Measurements from ENCODE around the gene TNPO3. TPM values are rescaled to one million over a fixed set of nuclear protein-coding genes. Genes with fewer than 3 reads are reported as not detected.

The TNPO3 gene
- total RNA-seq, 2 experiments from 2014 or later = 17.1 to 18.7 TPM

- Mint-ChIP-seq H3K27ac (no peak overlapping the region), H3K9me3 (no peaks in the 10 kb centered on the region), H3K4me1 (ENCODE audit: low read depth) (peaks cover 65% of the 10 kb centered on the region), H3K4me3 (no peak overlapping the region), H3K27me3 (no peaks in the 10 kb centered on the region), H3K36me3 (ENCODE audit: low read depth) (peaks cover 93% of the 10 kb centered on the region)
- Histone ChIP-seq H3K36me3 (ENCODE audit: insufficient read depth, low read length) (peaks cover 54% of the 10 kb centered on the region), H3K27me3 (ENCODE audit: control insufficient read depth in 1 of 2, insufficient read depth in 2 of 2, low read length in 2 of 2) (no peaks in the 10 kb centered on the region), H3K4me1 (ENCODE audit: insufficient read depth, low read length) (peaks cover 7% of the 10 kb centered on the region), H3K27ac (ENCODE audit: low read depth in 1 of 2, low read length in 2 of 2) (no peak overlapping the region), H3K9me3 (ENCODE audit: control insufficient read depth in 1 of 2, insufficient read depth in 1 of 2, low read length in 2 of 2) (no peaks in the 10 kb centered on the region), H3K4me3 (ENCODE audit: low read length) (no peak overlapping the region)
- ChIA-PET POLR2A (no interaction called here), CTCF (no interaction called here)
- TF ChIP-seq, protein P1, sequence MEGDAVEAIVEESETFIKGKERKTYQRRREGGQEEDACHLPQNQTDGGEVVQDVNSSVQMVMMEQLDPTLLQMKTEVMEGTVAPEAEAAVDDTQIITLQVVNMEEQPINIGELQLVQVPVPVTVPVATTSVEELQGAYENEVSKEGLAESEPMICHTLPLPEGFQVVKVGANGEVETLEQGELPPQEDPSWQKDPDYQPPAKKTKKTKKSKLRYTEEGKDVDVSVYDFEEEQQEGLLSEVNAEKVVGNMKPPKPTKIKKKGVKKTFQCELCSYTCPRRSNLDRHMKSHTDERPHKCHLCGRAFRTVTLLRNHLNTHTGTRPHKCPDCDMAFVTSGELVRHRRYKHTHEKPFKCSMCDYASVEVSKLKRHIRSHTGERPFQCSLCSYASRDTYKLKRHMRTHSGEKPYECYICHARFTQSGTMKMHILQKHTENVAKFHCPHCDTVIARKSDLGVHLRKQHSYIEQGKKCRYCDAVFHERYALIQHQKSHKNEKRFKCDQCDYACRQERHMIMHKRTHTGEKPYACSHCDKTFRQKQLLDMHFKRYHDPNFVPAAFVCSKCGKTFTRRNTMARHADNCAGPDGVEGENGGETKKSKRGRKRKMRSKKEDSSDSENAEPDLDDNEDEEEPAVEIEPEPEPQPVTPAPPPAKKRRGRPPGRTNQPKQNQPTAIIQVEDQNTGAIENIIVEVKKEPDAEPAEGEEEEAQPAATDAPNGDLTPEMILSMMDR (IDR thresholded peaks at IDR 0.05) = no peak
- intact Hi-C loops (cut with DNase I, micrococcal nuclease) = no loop called here
- ATAC-seq (ENCODE audit: poor library complexity) = no peak
- DNase-seq = no peak
These were observed 17.3 kb downstream of the TNPO3 start for GRCh38 chr7:129037585-129037984.

DNA sequence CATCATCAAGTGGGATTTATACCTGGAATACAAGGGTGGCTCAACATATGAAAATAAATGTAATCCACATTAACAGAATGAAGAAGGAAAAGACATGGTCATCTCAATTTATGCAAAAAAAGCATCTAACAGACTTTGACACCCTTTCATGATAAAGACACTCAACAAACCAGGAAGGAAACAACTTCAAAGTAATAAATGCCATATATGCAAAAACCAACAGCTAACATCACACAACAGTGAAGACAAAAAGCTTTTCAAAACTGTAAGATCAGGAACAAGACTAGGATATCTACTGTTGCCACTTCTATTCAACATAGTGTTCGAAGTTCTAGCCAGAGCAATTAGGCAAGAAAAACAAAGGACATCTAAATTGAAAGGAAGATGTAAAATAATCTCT lies 22.9 kb downstream of the TNPO3 start:
- ATAC-seq (ENCODE audit: poor library complexity) (no peak), DNase-seq (no peak)
- Histone ChIP-seq H3K27me3 (ENCODE audit: control insufficient read depth in 1 of 2, insufficient read depth in 2 of 2, low read length in 2 of 2) (no peaks in the 10 kb centered on the region), H3K9me3 (ENCODE audit: control insufficient read depth in 1 of 2, insufficient read depth in 1 of 2, low read length in 2 of 2) (no peaks in the 10 kb centered on the region), H3K36me3 (ENCODE audit: insufficient read depth, low read length) (peaks cover 38% of the 10 kb centered on the region), H3K4me3 (ENCODE audit: low read length) (no peak overlapping the region), H3K27ac (ENCODE audit: low read depth in 1 of 2, low read length in 2 of 2) (no peak overlapping the region), H3K4me1 (ENCODE audit: insufficient read depth, low read length) (peaks cover 8% of the 10 kb centered on the region)
- Mint-ChIP-seq H3K36me3 (ENCODE audit: low read depth) (peaks cover 88% of the 10 kb centered on the region), H3K4me1 (ENCODE audit: low read depth) (peaks cover 63% of the 10 kb centered on the region), H3K27me3 (no peaks in the 10 kb centered on the region), H3K4me3 (no peak overlapping the region), H3K9me3 (no peaks in the 10 kb centered on the region), H3K27ac (no peak overlapping the region)
- intact Hi-C loops (cut with DNase I, micrococcal nuclease) = no loop called here
- TF ChIP-seq, protein P1 (IDR thresholded peaks at IDR 0.05) = no peak
- ChIA-PET CTCF (no interaction called here), POLR2A (no interaction called here)

DNA sequence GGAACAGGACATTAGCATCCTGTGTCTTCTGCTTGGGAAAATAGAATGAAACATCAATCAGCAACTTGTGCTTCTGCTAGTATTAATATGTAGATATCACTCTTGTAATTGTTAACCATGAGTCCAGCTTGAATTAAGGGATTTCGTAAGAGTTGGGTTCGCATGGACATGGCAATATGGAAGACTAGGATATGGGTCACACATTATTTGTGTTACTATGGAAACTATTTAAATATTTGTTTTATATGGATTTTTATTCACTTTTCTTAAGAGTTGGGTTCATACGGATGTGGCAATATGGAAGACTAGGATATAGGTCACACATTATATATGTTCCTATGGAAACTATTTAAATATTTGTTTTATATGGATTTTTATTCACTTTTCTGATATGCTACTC lies 24.5 kb downstream of the TNPO3 start:
- peaks cover 73% of the 10 kb centered on the region for H3K36me3 Mint-ChIP-seq (ENCODE audit: low read depth)
- intact Hi-C loops (cut with DNase I, micrococcal nuclease) = no loop called here
- no peak for ATAC-seq (ENCODE audit: poor library complexity)
- no peak overlapping the region for H3K27ac ChIP-seq (ENCODE audit: low read depth in 1 of 2, low read length in 2 of 2)
- no peaks in the 10 kb centered on the region for H3K27me3 Mint-ChIP-seq
- H3K9me3 ChIP-seq (ENCODE audit: control insufficient read depth in 1 of 2, insufficient read depth in 1 of 2, low read length in 2 of 2) = no peaks in the 10 kb centered on the region
- TF ChIP-seq, protein P1 (IDR thresholded peaks at IDR 0.05) = no peak
- H3K27ac Mint-ChIP-seq = no peak overlapping the region
- ChIA-PET POLR2A (interaction anchor here (0.9 kb wide), 1 partner anchor 11 kb away, joined by 3 read pairs; no protein-coding TSS in a partner anchor), CTCF (no interaction called here)
- H3K4me3 Mint-ChIP-seq = no peak overlapping the region
- H3K36me3 ChIP-seq (ENCODE audit: insufficient read depth, low read length) = peaks cover 34% of the 10 kb centered on the region
- H3K4me3 ChIP-seq (ENCODE audit: low read length) = no peak overlapping the region
- H3K9me3 Mint-ChIP-seq = no peaks in the 10 kb centered on the region
- no peaks in the 10 kb centered on the region for H3K27me3 ChIP-seq (ENCODE audit: control insufficient read depth in 1 of 2, insufficient read depth in 2 of 2, low read length in 2 of 2)
- no peak for DNase-seq
- peaks cover 59% of the 10 kb centered on the region for H3K4me1 Mint-ChIP-seq (ENCODE audit: low read depth)
- peaks cover 8% of the 10 kb centered on the region for H3K4me1 ChIP-seq (ENCODE audit: insufficient read depth, low read length)

All from CD4-positive, alpha-beta T cell (primary cell).